Right lobe of liver (tissue), 6 donors: ENCODE measurements around the gene CHI3L1. TPM values are rescaled to one million over a fixed set of nuclear protein-coding genes. Genes with fewer than 3 reads are reported as not detected.

Source experiments
- ATAC-seq, 4 donors: fragments of 200-7000 bp; cut with Tn5 transposase; one replicate each; pipeline ENCODE4 v1.9.1; 2020; ENCODE audit warnings: mild to moderate bottlenecking in 4 of 4, moderate library complexity in 4 of 4
- DNase-seq, 3 donors: peaks; one replicate each; pipeline ENCODE4 v3.0.0-alpha.2; 2020
- H3K27ac ChIP-seq, 3 donors: fragments of 200-600 bp; one replicate each; pipeline ENCODE4 v1.8.0; 2022
- H3K27me3 ChIP-seq, 2 donors: fragments of 200-600 bp; one replicate each; pipeline ENCODE4 v1.8.0; 2022
- H3K36me3 ChIP-seq, 4 donors: fragments of 200-600 bp; sonication (generic) in 1 of 4; one replicate each; pipeline versions ENCODE4 v1.5.1 to v1.8.0; 2017 to 2022; ENCODE audit warnings: control low read depth in 1 of 4
- H3K4me1 ChIP-seq, 4 donors: fragments of 200-600 bp; sonication (generic) in 1 of 4; one replicate each; pipeline versions ENCODE4 v1.5.1 to v1.8.0; 2017 to 2022; ENCODE audit warnings: control low read depth in 1 of 4
- H3K4me3 ChIP-seq, 3 donors: fragments of 200-600 bp; one replicate each; pipeline ENCODE4 v1.8.0; 2022
- H3K9me3 ChIP-seq, 4 donors: fragments of 200-600 bp; sonication (generic) in 1 of 4; one replicate each; pipeline versions ENCODE4 v1.5.1 to v1.8.0; 2017 to 2022; ENCODE audit warnings: control low read depth in 1 of 4
- POLR2A ChIP-seq: fragments of 450-650 bp; IDR thresholded peaks from one replicate; pipeline ENCODE4 v1.6.1; 2017; ENCODE audit warnings: antibody characterized with exemption, mild to moderate bottlenecking
- WGBS: methylation state at CpG from one replicate; pipeline ENCODE4 v1.1.6; 2018; ENCODE audit warnings: low coverage, low lambda C conversion rate; ENCODE audit not compliant: insufficient coverage; ENCODE audit errors: missing lambda C conversion rate; 5-methylcytosine and 5-hydroxymethylcytosine counted together
- intact Hi-C, 2 donors: fragments of 100-400 bp; cut with DNase I; formaldehyde crosslinking; loops; one replicate each; pipeline versions ENCODE4 v1.11.2 to v1.14.1; 2022
- total RNA-seq, 6 experiments: library from RNA; depleted of rRNA in 2 of 6; stranded (reverse); fragments of >200 nt in 2 of 6; fragmentation: NEBNext Ultra II Directional in 3 of 6; extraction: Animal tissue kit (Norgen Biotek cat#: 25700) in 3 of 6; gene quantifications; one replicate each; pipeline versions ENCODE4 v1.1.0 to v1.2.4, GENCODE V29; 2016 to 2023
- TF ChIP-seq, protein P1 (sequence below), 4 donors: fragments of 200-600 bp in 3 of 4; fragments of 450-650 bp in 1 of 4; IDR thresholded peaks; one replicate each; pipeline versions ENCODE4 v1.5.1 to v1.8.0; 2016 to 2022; ENCODE audit warnings: antibody characterized with exemption in 4 of 4, mild to moderate bottlenecking in 2 of 4
- donor health status: DM: no; HTN: yes; CAD: no.
- donor health status: DM: no; HTN: no; CAD: no.
- donor health status: DM: no; HTN: no; CAD: no.
- donor health status: DM: no; HTN: yes; CAD: no.
- donor health status: DM: no; HTN: yes; CAD: no.

CHI3L1 gene
- total RNA-seq, 6 experiments from 2014 or later = 2.8 to 397 (median 219) TPM

DNA sequence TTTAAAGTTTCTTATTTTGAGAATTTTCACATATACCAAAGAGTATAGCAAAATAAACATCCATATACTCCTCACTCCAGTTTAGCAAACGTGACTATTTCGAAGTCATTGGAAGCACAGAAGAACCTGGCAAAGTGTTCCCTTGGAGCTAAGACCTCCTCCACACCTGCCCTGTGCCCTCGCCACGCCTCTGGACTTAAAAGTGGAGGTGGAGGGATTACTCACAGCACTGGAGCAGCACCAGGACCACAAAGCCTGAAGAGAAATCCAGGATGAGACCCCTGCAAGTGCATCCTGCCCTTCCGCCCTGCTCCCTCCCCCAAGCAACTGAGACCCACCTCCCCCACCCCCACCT lies 436 bp downstream of the CHI3L1 start:
- intact Hi-C loops = no loop called here
- WGBS = 77% methylated on average over 5 of the region's 5 CpGs
- H3K4me3 ChIP-seq = no peak overlapping the region

DNA sequence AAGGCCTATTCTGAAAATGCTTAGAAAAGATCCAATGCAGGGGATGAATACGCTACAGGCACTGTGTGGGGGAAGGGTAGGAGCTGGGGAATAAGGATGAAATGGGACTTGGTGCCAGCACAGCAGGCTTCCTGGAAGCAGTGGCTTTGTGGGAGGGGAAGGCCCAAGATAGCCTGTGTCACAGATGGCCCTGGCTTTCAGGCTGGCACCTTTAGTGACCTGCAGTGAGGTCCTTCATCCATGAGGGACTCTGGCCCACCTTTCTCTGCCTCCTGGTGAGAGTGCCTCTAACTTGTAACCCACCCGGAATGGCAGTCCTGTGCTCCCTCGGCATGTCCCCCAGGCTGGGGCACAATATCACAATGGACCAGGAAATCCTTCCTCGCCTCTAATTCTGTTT lies 919 bp downstream of the CHI3L1 start:
- H3K9me3 ChIP-seq = no peaks in the 10 kb centered on the region
- no peak overlapping the region for H3K27ac ChIP-seq
- no peaks in the 10 kb centered on the region for H3K36me3 ChIP-seq
- DNase-seq (peak in 1 of 3 donors; percentile 37), ATAC-seq (peak in 1 of 4 donors; percentile 14)
- TF ChIP-seq POLR2A = no peak
- TF ChIP-seq, protein P1, sequence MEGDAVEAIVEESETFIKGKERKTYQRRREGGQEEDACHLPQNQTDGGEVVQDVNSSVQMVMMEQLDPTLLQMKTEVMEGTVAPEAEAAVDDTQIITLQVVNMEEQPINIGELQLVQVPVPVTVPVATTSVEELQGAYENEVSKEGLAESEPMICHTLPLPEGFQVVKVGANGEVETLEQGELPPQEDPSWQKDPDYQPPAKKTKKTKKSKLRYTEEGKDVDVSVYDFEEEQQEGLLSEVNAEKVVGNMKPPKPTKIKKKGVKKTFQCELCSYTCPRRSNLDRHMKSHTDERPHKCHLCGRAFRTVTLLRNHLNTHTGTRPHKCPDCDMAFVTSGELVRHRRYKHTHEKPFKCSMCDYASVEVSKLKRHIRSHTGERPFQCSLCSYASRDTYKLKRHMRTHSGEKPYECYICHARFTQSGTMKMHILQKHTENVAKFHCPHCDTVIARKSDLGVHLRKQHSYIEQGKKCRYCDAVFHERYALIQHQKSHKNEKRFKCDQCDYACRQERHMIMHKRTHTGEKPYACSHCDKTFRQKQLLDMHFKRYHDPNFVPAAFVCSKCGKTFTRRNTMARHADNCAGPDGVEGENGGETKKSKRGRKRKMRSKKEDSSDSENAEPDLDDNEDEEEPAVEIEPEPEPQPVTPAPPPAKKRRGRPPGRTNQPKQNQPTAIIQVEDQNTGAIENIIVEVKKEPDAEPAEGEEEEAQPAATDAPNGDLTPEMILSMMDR (IDR thresholded peaks at IDR 0.05) = no peak
- no peaks in the 10 kb centered on the region for H3K27me3 ChIP-seq
- WGBS = 89% methylated on average over 1 of the region's 4 CpGs
- intact Hi-C loops = no loop called here
- H3K4me1 ChIP-seq = no peaks in the 10 kb centered on the region
- H3K4me3 ChIP-seq = no peak overlapping the region

More for the DNA sequence above, 436 bp downstream of the CHI3L1 start:
- Histone ChIP-seq H3K4me1 (no peaks in the 10 kb centered on the region), H3K27me3 (no peaks in the 10 kb centered on the region), H3K9me3 (no peaks in the 10 kb centered on the region), H3K27ac (no peak overlapping the region), H3K36me3 (no peaks in the 10 kb centered on the region)
- ATAC-seq (no peak), DNase-seq (peak in 1 of 3 donors; percentile 37)
- TF ChIP-seq, protein P1 (IDR thresholded peaks at IDR 0.05) = no peak

DNA sequence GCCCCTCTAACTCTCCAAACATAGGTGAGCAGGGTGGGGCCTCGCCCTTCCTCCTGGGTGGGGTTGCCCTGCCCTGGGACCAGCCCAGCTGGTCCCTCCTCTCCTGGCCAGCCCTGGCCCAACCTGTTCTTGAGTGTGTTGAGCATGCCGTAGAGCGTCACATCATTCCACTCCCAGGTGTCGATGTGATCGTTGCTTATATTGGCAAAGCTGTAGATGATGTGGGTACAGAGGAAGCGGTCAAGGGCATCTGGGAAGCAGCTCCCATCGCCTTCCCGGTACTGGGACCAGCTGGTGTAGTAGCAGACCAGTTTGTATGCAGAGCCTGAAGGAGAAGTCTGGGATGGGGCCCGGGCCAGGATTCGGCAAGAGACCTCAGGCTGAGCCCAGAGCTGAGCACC lies 1.4 kb downstream of the CHI3L1 start:
- no peak for ATAC-seq

DNA sequence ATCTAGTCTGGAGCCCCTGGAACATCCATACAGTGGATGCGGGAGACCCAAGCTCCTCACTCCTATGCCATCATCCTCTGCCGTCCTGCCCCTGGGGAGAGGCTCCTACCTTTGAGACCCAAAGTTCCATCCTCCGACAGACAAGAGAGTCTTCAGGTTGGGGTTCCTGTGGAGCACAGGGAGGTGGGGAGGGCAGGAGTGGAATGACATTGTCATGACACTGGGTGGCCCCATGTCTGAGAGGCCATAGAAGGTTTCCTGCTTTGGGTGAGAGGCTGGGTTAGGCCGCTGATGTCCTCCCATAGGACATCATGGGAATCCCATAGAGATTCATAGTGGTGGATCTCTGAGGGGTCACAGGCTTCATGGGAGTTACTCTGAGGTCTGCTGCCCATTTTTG lies 2.0 kb downstream of the CHI3L1 start:
- no peaks in the 10 kb centered on the region for H3K9me3 ChIP-seq
- 30% methylated on average over 2 of the region's 4 CpGs for WGBS
- DNase-seq = no peak
- no peaks in the 10 kb centered on the region for H3K36me3 ChIP-seq
- no peaks in the 10 kb centered on the region for H3K4me1 ChIP-seq
- intact Hi-C loops = no loop called here
- H3K4me3 ChIP-seq = no peak overlapping the region
- ATAC-seq = no peak
- TF ChIP-seq, protein P1 (IDR thresholded peaks at IDR 0.05) = no peak
- TF ChIP-seq POLR2A = no peak
- H3K27me3 ChIP-seq = no peaks in the 10 kb centered on the region
- H3K27ac ChIP-seq = no peak overlapping the region

More for the DNA sequence above, 1.4 kb downstream of the CHI3L1 start:
- 90% methylated on average over 9 of the region's 10 CpGs for WGBS
- no peaks in the 10 kb centered on the region for H3K36me3 ChIP-seq
- no peaks in the 10 kb centered on the region for H3K4me1 ChIP-seq
- DNase-seq = peak in 1 of 3 donors; percentile 43
- no peak overlapping the region for H3K4me3 ChIP-seq
- TF ChIP-seq, protein P1 (IDR thresholded peaks at IDR 0.05) = no peak
- TF ChIP-seq POLR2A = no peak
- H3K27me3 ChIP-seq = no peaks in the 10 kb centered on the region
- H3K27ac ChIP-seq = no peak overlapping the region
- no peaks in the 10 kb centered on the region for H3K9me3 ChIP-seq
- intact Hi-C loops = no loop called here

DNA sequence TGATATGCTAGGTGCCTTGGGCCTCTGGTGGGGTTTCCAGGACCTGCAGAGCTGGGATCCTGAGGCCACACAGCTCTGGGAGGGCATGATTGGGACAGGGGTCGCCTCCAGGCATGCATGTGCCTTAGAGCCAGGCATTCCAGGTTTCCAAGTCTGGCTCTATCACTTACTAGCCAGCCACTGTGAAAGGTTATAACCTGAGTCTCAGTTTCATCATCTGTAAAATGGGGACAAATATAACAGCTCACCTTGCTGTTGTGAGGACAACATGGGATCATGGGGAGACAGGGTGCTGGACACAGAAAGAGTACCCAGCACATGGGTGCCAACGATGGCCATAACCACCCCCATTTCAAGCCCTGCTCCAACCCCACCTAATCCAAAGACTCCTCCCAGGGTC lies 2.7 kb downstream of the CHI3L1 start:
- Histone ChIP-seq H3K27me3 (no peaks in the 10 kb centered on the region), H3K4me3 (no peak overlapping the region), H3K4me1 (no peaks in the 10 kb centered on the region), H3K27ac (no peak overlapping the region), H3K9me3 (no peaks in the 10 kb centered on the region), H3K36me3 (no peaks in the 10 kb centered on the region)
- DNase-seq = no peak
- intact Hi-C loops = no loop called here
- TF ChIP-seq POLR2A = no peak
- TF ChIP-seq, protein P1 (IDR thresholded peaks at IDR 0.05) = no peak
- 83% methylated on average over 1 of the region's 2 CpGs for WGBS
- ATAC-seq = no peak
